Spleen (tissue), 7 donors: Measurements from ENCODE around the gene LNPK.

Experiments used
- POLR2A ChIP-seq, 3 donors: fragments of 450-650 bp; IDR thresholded peaks; one replicate each; pipeline ENCODE4 v1.5.1; 2017; ENCODE audit warnings: antibody characterized with exemption in 3 of 3, mild to moderate bottlenecking in 1 of 3
- POLR2AphosphoS5 ChIP-seq, 3 donors: sonication (generic); formaldehyde crosslinking; IDR thresholded peaks; one replicate each; pipeline ENCODE4 v1.5.1; 2017; ENCODE audit warnings: antibody characterized with exemption in 3 of 3
- TF ChIP-seq, protein P1 (sequence below), 11 experiments: fragments of 200-600 bp in 7 of 11; fragments of 450-650 bp in 4 of 11; sonication (generic) in 4 of 11; IDR thresholded peaks in 8 of 11; conservative IDR thresholded peaks in 3 of 11; 1 replicate in 7 of 11; 2 replicates in 4 of 11; pipeline versions ENCODE4 v1.4.0 to v1.8.0; 2016 to 2021; ENCODE audit warnings: antibody characterized with exemption in 11 of 11, inconsistent platforms in 4 of 11, mild to moderate bottlenecking in 1 of 11
- donor health status: DM: no; HTN: no; CAD: no; lungs with moderate emphysema.
- donor health status: DM: no; HTN: no; CAD: no.
- donor health status: DM: no; HTN: no; CAD: no.

DNA sequence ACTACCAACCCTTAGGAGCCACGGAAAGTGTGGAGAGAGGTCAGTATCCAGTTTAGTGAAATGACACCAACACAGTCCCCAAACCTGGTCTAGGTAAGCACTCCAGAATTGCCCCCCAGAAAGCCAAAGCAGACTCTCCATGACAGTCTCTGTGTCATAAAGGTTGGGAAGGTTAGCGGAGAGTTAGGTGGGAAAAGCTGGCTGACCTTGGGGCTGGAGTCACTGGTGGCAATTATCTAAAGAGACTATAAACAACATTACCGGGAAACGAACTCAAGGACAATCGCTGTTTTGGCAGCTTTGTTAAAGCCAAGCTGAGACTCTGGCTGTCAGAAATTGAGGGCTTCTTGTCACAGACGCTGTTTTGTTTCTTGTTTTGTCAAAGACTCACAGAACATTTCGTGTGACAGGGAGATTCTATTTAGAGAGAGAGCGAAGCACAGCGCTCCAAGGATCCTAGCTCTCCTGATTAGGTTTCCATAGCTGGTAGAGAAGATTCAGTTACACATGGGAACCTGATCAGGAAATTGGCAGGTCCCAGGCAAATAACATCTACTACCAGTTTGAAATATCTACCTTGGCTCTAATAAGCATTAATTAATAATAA, 111.3 kb downstream of the LNPK start:
- TF ChIP-seq, protein P1, sequence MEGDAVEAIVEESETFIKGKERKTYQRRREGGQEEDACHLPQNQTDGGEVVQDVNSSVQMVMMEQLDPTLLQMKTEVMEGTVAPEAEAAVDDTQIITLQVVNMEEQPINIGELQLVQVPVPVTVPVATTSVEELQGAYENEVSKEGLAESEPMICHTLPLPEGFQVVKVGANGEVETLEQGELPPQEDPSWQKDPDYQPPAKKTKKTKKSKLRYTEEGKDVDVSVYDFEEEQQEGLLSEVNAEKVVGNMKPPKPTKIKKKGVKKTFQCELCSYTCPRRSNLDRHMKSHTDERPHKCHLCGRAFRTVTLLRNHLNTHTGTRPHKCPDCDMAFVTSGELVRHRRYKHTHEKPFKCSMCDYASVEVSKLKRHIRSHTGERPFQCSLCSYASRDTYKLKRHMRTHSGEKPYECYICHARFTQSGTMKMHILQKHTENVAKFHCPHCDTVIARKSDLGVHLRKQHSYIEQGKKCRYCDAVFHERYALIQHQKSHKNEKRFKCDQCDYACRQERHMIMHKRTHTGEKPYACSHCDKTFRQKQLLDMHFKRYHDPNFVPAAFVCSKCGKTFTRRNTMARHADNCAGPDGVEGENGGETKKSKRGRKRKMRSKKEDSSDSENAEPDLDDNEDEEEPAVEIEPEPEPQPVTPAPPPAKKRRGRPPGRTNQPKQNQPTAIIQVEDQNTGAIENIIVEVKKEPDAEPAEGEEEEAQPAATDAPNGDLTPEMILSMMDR (IDR thresholded peaks at IDR 0.05 in 8 of 11, conservative IDR thresholded peaks at IDR 0.05 in 3 of 11), result no peak
- no peak for TF ChIP-seq POLR2A (IDR thresholded peaks at IDR 0.05)
- TF ChIP-seq POLR2AphosphoS5 (IDR thresholded peaks at IDR 0.05), result no peak
